Measurements from ENCODE around the gene WDR44. TPM values are rescaled to one million over a fixed set of nuclear protein-coding genes. Genes with fewer than 3 reads are reported as not detected.

The WDR44 gene
- total and polyA plus RNA-seq, 7 donors, result 3.0 to 23.2 (median 17.0) TPM

DNA sequence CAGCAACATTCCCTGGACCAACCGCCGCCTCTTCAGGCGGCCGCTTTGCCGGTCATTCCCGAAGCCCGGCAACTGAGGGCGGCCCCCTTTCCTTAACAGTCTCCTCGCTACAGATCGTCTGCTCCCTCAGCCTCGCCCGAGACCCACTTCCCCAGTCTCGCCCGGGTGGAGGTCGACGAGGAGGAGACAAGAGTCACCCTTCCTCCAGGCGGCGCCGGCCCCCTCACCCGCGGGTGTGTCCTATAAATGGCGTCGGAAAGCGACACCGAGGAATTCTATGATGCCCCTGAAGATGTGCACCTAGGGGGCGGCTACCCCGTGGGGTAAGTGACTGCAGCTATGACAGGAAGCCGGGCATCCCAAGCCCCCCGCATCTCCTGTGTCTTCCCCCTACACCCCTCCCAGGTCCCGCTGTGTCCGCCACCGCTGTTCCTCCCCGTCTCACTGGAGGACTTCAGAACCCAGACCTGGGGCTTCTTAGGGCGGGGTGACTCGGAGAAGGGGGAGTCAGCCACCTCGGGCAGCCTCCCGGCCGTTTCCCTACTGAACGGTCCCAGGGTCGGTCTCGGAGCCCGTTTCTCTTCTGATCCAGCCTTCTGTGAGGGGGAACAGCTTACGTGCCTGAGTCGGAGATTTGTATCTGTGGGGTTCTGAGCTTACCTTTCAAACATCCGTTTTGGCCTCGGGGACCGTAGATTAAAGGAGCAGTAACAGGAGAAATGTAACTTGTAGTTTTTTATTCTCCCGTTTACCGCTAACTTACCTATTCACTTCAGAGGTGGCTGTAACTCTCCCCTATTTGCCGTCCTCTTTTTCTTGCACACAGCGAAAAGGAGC lies 570 bp downstream of the WDR44 start:
- H3K36me3 ChIP-seq, result no peaks in the 10 kb centered on the region
- peak; percentile 72 for DNase-seq
- peaks cover 0 to 3% (median 0%) of the 10 kb centered on the region in 3 donors for H3K27me3 ChIP-seq
- peak overlapping the region; percentile 53 to 75 (median 69) for H3K4me3 ChIP-seq
- peaks cover 0 to 21% (median 16%) of the 10 kb centered on the region in 4 donors for H3K4me1 ChIP-seq
- H3K9me3 ChIP-seq, result no peaks in the 10 kb centered on the region
- 0% methylated on average over 51 of the region's 51 CpGs for WGBS, 2 donors
- H3K27ac ChIP-seq, result peak overlapping the region; percentile 92 to 95 (median 92)
- intact Hi-C loops (cut with DNase I), result loop anchor here (5.0 to 10.0 kb wide), 3 partner anchors 151 to 888 kb away; partner anchors contain the start of genes DOCK11, KLHL13 and PGRMC1
- TF ChIP-seq POLR2A (IDR thresholded peaks at IDR 0.05), result no peak
- TF ChIP-seq, protein P1, sequence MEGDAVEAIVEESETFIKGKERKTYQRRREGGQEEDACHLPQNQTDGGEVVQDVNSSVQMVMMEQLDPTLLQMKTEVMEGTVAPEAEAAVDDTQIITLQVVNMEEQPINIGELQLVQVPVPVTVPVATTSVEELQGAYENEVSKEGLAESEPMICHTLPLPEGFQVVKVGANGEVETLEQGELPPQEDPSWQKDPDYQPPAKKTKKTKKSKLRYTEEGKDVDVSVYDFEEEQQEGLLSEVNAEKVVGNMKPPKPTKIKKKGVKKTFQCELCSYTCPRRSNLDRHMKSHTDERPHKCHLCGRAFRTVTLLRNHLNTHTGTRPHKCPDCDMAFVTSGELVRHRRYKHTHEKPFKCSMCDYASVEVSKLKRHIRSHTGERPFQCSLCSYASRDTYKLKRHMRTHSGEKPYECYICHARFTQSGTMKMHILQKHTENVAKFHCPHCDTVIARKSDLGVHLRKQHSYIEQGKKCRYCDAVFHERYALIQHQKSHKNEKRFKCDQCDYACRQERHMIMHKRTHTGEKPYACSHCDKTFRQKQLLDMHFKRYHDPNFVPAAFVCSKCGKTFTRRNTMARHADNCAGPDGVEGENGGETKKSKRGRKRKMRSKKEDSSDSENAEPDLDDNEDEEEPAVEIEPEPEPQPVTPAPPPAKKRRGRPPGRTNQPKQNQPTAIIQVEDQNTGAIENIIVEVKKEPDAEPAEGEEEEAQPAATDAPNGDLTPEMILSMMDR (IDR thresholded peaks at IDR 0.05), result no peak
- no peak for TF ChIP-seq POLR2AphosphoS5 (IDR thresholded peaks at IDR 0.05)
- TF ChIP-seq EP300 (IDR thresholded peaks at IDR 0.05), result no peak

DNA sequence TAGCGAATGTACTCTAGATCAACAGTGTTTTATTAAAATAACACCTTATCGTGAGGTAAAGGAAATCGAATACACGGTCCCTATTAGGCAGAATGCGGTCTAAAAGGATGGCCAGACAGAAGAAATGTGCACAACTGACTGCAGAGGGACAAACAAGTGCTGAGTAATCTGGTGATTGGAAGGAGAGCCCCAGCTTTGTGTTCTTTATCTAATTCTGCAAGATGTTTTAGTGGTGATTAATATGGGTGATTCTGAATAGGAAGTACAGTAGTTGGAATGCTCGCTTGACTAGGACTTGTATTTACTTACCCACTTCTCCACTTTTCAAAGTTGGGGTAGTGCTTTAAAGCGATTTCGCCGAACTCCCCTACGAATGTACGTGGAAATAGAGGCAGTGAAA lies 1.2 kb downstream of the WDR44 start:
- H3K27ac ChIP-seq, result peak overlapping the region; percentile 92 to 95 (median 92)
- WGBS, 2 donors, result 1 to 2% methylated on average over 11 of the region's 11 CpGs
- H3K9me3 ChIP-seq, result no peaks in the 10 kb centered on the region
- no peaks in the 10 kb centered on the region for H3K36me3 ChIP-seq
- no peak for DNase-seq
- peaks cover 0 to 3% (median 0%) of the 10 kb centered on the region in 3 donors for H3K27me3 ChIP-seq
- H3K4me3 ChIP-seq, result peak overlapping the region; percentile 53 to 75 (median 69)
- peaks cover 0 to 24% (median 16%) of the 10 kb centered on the region in 4 donors for H3K4me1 ChIP-seq
- TF ChIP-seq, protein P1 (IDR thresholded peaks at IDR 0.05), result no peak
- TF ChIP-seq POLR2AphosphoS5 (IDR thresholded peaks at IDR 0.05), result peak in 1 of 4 donors; percentile 34
- intact Hi-C loops (cut with DNase I), result loop anchor here (5.0 to 10.0 kb wide), 3 partner anchors 150 to 888 kb away; partner anchors contain the start of genes DOCK11, KLHL13 and PGRMC1

DNA sequence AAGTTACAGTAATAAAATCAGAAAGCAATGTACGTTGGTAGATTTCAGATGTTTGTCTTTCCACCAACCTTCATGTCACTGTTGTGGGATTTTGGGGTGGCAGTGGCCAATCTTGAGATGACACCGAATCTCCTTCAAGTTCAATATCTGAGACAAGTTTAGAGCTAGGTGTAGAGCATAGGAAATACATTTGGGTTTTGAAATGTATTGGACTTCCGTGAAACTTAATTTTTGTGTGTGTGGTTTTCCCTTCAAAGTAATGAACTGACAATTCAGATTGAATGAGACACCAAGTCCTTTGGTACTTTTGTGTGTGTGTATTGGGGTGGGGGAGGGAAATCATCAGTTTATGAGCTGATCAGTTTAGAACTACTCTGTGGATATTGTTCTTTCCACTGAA lies 1.8 kb downstream of the WDR44 start:
- Histone ChIP-seq H3K4me3 (peak overlapping the region in 3 of 4 donors; percentile 67 to 75 (median 71)), H3K4me1 (peaks cover 0 to 24% (median 17%) of the 10 kb centered on the region in 4 donors), H3K27ac (peak overlapping the region in 2 of 4 donors; percentile 92 to 95), H3K36me3 (no peaks in the 10 kb centered on the region), H3K27me3 (peaks cover 0 to 3% (median 0%) of the 10 kb centered on the region in 3 donors), H3K9me3 (no peaks in the 10 kb centered on the region)
- no peak for DNase-seq
- intact Hi-C loops (cut with DNase I), result loop anchor here (5.0 to 10.0 kb wide), 3 partner anchors 150 to 887 kb away; partner anchors contain the start of genes DOCK11, KLHL13 and PGRMC1
- 9 to 34% methylated on average over 3 of the region's 3 CpGs for WGBS, 2 donors
- no peak for TF ChIP-seq EP300 (IDR thresholded peaks at IDR 0.05)
- no peak for TF ChIP-seq POLR2A (IDR thresholded peaks at IDR 0.05)
- TF ChIP-seq POLR2AphosphoS5 (IDR thresholded peaks at IDR 0.05), result no peak
- TF ChIP-seq, protein P1 (IDR thresholded peaks at IDR 0.05), result no peak

DNA sequence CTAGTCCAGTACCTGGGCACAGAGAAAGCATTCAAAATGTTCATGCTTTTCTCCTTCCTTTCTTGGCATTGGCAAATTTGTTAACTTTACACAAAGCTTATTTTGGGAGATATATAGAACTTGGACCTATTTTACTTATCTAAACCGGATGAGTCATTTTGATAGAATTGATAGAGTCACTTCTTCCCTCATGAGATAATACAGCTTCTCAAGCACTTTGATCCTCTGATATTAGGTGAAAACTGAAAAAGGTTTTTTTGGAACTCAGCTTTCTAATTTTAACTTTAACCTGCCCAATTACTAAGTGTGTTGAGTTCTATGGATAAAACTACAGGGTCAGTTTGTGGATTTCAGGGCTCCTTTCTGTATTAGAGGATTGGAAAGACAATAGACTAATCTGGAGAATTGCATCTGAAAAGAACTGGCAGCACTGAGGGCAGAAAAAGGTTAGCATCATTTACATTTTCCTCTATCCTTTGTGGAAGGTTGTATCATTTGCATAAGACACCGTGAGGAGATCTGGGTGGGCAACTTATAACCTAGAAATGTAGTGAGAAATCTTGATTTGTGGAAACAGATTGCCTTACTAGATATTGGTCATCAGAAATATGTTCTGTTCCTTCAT lies 2.4 kb downstream of the WDR44 start:
- 43 to 58% methylated on average over 2 of the region's 2 CpGs for WGBS, 2 donors
- H3K4me3 ChIP-seq, result peak overlapping the region in 1 of 4 donors; percentile 75
- intact Hi-C loops (cut with DNase I), result loop anchor here (5.0 to 10.0 kb wide), 3 partner anchors 149 to 887 kb away; partner anchors contain the start of genes DOCK11, KLHL13 and PGRMC1
- no peak overlapping the region for H3K27ac ChIP-seq
- no peaks in the 10 kb centered on the region for H3K36me3 ChIP-seq
- H3K27me3 ChIP-seq, result peaks cover 0 to 3% (median 0%) of the 10 kb centered on the region in 3 donors
- no peak for DNase-seq
- peaks cover 0 to 24% (median 20%) of the 10 kb centered on the region in 4 donors for H3K4me1 ChIP-seq
- TF ChIP-seq, protein P1 (IDR thresholded peaks at IDR 0.05), result no peak
- no peak for TF ChIP-seq POLR2A (IDR thresholded peaks at IDR 0.05)
- no peak for TF ChIP-seq EP300 (IDR thresholded peaks at IDR 0.05)
- TF ChIP-seq POLR2AphosphoS5 (IDR thresholded peaks at IDR 0.05), result no peak
- H3K9me3 ChIP-seq, result no peaks in the 10 kb centered on the region
